GM12864 (cell line): ENCODE measurements around the gene SLC16A12.
"Not testable (repeated sequence)": the region's sequence is repeated elsewhere in the genome, so short reads cannot be mapped to it uniquely, and the experiment has no call there.

Experiments used
- DNase-seq: peaks from one replicate; pipeline ENCODE4 v3.0.0-alpha.2; 2011; ENCODE audit warnings: low read depth
- H3K4me3 ChIP-seq: 2 replicates; pipeline ENCODE4 v1.5.1; 2011; ENCODE audit warnings: mild to moderate bottlenecking, low read depth, low read length, control low read depth
- TF ChIP-seq, protein P1 (sequence below): IDR thresholded peaks from 2 replicates; pipeline ENCODE4 v1.5.1; 2011; ENCODE audit warnings: low read depth, mild to moderate bottlenecking, moderate library complexity, low read length, control low read depth, inconsistent platforms; ENCODE audit errors: missing control alignments

SLC16A12 gene

DNA sequence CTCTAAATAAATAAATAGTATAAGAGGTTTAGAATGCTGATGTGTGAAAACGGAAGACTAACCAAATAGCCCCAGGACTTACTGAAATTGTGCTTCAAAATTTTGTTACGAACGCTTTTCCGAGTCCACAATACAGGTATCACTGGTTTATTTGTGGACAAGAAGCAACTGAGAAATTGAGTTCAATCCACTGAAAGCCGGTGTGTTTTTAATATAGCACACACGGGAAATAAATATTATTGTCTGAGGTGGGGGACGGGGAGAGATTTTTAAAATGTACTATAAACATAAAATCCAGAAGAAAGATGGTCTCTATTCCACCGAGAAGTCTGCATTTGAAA lies 598 bp downstream of the SLC16A12 start:
- H3K4me3 ChIP-seq = no peak overlapping the region
- TF ChIP-seq, protein P1, sequence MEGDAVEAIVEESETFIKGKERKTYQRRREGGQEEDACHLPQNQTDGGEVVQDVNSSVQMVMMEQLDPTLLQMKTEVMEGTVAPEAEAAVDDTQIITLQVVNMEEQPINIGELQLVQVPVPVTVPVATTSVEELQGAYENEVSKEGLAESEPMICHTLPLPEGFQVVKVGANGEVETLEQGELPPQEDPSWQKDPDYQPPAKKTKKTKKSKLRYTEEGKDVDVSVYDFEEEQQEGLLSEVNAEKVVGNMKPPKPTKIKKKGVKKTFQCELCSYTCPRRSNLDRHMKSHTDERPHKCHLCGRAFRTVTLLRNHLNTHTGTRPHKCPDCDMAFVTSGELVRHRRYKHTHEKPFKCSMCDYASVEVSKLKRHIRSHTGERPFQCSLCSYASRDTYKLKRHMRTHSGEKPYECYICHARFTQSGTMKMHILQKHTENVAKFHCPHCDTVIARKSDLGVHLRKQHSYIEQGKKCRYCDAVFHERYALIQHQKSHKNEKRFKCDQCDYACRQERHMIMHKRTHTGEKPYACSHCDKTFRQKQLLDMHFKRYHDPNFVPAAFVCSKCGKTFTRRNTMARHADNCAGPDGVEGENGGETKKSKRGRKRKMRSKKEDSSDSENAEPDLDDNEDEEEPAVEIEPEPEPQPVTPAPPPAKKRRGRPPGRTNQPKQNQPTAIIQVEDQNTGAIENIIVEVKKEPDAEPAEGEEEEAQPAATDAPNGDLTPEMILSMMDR = no peak
- no peak for DNase-seq

DNA sequence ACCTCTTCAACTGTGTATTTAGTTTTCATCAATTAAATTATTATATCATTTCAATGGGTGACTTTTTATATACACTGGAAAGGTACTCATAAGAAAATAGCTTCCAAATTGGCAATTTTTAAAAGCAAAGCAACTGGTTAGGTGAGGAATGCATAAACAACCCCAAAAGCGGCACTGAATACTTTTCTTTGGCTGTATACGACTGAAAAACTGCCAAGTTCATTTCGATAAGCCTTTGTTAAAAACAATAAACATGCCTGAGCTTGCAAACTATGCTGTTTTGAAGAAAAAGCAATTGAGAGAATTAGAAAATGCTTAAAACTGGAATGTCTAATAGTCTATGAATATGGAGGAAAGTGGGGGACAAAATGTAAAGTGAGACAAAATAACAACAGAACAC lies 2.9 kb downstream of the SLC16A12 start:
- no peak overlapping the region for H3K4me3 ChIP-seq
- TF ChIP-seq, protein P1 = no peak
- DNase-seq = no peak

DNA sequence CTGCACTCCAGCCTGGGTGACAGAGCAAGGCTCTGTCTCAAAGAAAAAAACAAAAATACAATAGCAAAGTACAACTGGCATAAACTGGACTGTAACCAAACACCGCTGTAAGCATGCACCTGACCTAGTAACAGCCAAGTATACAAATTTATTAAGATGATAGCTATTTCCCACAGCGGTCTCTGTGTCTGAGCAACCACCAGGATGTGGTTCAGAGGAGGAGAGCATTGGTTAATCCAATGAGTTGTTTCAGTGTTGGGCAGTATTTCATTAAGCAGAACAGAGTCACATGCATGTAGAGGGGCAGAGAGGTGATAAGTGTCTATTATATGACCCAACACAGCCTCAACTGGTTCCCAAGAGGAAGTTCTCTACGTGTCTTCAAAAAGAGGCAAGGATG lies 4.0 kb downstream of the SLC16A12 start:
- DNase-seq = no peak
- no peak overlapping the region for H3K4me3 ChIP-seq
- TF ChIP-seq, protein P1 = no peak

DNA sequence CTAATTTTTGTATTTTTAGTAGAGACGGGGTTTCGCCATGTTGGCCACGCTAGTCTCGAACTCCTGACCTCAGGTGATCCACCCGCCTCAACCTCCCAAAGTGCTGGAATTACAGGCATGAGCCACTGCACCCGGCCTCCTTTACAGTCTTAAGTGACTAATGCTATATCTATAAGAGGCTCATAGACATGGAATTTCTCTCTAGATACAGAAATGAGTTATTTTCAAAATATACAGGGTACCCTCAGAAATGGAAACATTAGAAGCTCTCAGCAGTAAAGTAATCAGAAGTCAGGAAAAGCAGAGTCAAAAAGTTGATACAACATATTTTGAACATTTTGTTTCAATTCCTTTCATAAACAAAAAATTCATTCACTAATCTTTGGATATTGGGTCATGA lies 5.7 kb downstream of the SLC16A12 start:
- DNase-seq, H3K4me3 ChIP-seq: not testable (repeated sequence)

DNA sequence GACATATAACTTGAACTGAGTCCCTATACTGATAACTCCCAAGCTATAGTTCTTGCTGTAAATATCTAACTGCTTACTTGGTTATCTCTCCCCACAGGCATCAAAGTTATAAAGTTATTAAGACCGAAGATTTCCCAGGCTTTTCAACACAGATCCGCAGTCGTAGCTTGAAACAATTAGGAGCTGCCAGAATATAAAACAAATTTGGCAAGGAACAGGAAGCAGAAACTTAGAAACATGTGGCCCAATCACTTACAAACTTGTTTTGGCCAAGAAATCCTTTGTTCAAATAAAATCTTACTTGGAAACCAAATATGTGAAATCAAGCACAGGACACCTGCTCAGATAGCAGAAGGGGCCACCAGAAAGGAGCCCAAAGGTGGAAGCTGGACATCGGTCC lies 9.0 kb downstream of the SLC16A12 start:
- no peak overlapping the region for H3K4me3 ChIP-seq
- TF ChIP-seq, protein P1 = no peak
- DNase-seq = no peak

DNA sequence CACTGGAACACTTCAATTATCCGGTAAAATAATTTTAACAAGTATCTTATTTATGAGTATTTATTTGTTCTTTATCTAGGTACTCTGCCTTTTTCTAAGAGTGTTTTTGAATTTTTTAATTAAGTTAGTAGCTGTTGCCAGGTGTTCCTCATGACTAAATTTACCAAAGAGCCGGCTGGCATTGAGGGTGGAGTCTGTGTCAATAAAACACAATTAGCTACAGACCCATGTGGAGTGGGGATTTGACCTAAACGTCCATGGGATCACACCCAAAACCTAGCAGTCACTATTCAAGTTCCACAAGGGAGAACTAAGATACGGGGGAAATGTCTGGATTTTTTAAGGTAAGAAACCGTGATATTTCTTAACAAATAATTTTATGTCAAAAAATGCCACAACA lies 9.8 kb downstream of the SLC16A12 start:
- DNase-seq = no peak
- no peak overlapping the region for H3K4me3 ChIP-seq
- TF ChIP-seq, protein P1 = no peak

DNA sequence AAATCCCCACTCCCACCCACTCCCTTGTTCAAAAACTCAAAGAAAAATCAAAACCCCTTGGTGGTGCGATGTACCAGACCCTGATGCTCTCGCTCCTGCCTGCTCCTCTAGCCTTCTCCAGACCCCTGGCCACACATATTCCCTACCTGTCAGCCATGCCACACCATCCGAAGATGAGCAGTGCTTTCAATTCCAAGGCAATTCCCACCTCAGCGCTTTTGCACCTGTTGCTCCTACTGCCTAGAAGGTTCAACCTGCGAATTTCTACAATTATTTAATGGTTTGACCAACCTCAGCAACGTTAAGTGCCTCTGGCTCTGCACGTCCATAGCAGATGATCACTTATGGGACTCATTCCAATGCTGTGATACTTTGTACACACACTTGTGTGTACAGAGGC lies 11.1 kb downstream of the SLC16A12 start:
- DNase-seq = no peak
- H3K4me3 ChIP-seq = no peak overlapping the region
- TF ChIP-seq, protein P1 = no peak

DNA sequence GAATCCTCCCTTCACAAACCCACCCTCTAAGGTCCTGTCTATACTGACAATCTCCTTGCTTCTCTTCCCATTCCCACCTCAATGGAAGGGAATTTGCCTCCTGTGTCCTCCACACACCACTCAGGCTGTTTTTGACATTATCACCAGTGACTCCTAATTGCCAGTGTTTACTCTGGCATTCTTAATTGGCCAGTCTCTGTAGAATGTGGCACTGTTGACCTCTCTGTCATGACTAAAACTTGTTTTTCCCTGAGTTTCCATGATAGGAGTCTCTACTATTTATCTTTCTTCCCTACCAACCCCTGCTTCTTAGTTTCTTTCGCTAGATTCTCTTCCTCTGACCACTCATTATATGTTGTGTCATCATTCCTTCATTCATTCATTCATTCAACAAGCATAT lies 12.1 kb downstream of the SLC16A12 start:
- no peak overlapping the region for H3K4me3 ChIP-seq
- DNase-seq = no peak
- TF ChIP-seq, protein P1 = no peak
